CD4-positive, alpha-beta T cell (primary cell): ENCODE results near the gene EEF1A2. TPM values are rescaled to one million over a fixed set of nuclear protein-coding genes. Genes with fewer than 3 reads are reported as not detected.

ENCODE experiments used
- ATAC-seq: fragments of 200-7000 bp; cut with Tn5 transposase; one replicate; pipeline ENCODE4 v1.10.0; 2022; ENCODE audit warnings: mild to moderate bottlenecking; ENCODE audit not compliant: poor library complexity
- CTCF ChIA-PET: fragments of 350-600 bp; sonication (Branson Sonifier 250); formaldehyde crosslinking; loops from one replicate; lab custom pipeline; 2021; ENCODE audit warnings: antibody characterized with exemption, inconsistent platforms; lab: Charles Lee
- POLR2A ChIA-PET: fragments of 350-600 bp; sonication (Branson Sonifier 250); formaldehyde crosslinking; loops from one replicate; lab custom pipeline; 2021; ENCODE audit warnings: antibody characterized with exemption, inconsistent platforms; lab: Charles Lee
- DNase-seq, 14 experiments: peaks; one replicate each; pipeline ENCODE4 v3.0.0-alpha.2; 2013 to 2020; ENCODE audit warnings: mixed read lengths in 2 of 14
- H3K27ac ChIP-seq, 2 donors: one replicate each; pipeline versions ENCODE4 v1.5.1 to v1.7.0; 2013; ENCODE audit warnings: low read length in 2 of 2, low read depth in 1 of 2, mild to moderate bottlenecking in 1 of 2
- H3K27me3 ChIP-seq, 2 experiments: 1 replicate in 1 of 2; 2 replicates in 1 of 2; pipeline versions ENCODE4 v1.6.1 to v1.7.0; 2013; ENCODE audit warnings: low read length in 2 of 2, control low read depth in 1 of 2, mild to moderate bottlenecking in 1 of 2, moderate library complexity in 1 of 2; ENCODE audit not compliant: insufficient read depth in 2 of 2, control insufficient read depth in 1 of 2
- H3K36me3 ChIP-seq: one replicate; pipeline ENCODE4 v1.6.1; 2013; ENCODE audit warnings: low read length, control low read depth; ENCODE audit not compliant: insufficient read depth
- H3K4me1 ChIP-seq: one replicate; pipeline ENCODE4 v1.6.1; 2013; ENCODE audit warnings: low read length, control low read depth; ENCODE audit not compliant: insufficient read depth
- H3K4me3 ChIP-seq: one replicate; pipeline ENCODE4 v1.5.1; 2013; ENCODE audit warnings: mild to moderate bottlenecking, low read length, moderate library complexity
- H3K9me3 ChIP-seq, 2 experiments: 1 replicate in 1 of 2; 2 replicates in 1 of 2; pipeline versions ENCODE4 v1.6.1 to v1.7.0; 2013; ENCODE audit warnings: low read length in 2 of 2, mild to moderate bottlenecking in 2 of 2, control low read depth in 1 of 2, moderate library complexity in 1 of 2; ENCODE audit not compliant: control insufficient read depth in 1 of 2, insufficient read depth in 1 of 2
- H3K27ac Mint-ChIP-seq: one replicate; pipeline ENCODE4 v1.8.0; 2020; ENCODE audit warnings: mixed read lengths
- H3K27me3 Mint-ChIP-seq: one replicate; pipeline ENCODE4 v1.8.0; 2021; ENCODE audit warnings: mixed read lengths
- H3K36me3 Mint-ChIP-seq: one replicate; pipeline ENCODE4 v1.8.0; 2021; ENCODE audit warnings: low read depth, mixed read lengths
- H3K4me1 Mint-ChIP-seq: one replicate; pipeline ENCODE4 v1.8.0; 2021; ENCODE audit warnings: low read depth, mixed read lengths
- H3K4me3 Mint-ChIP-seq: one replicate; pipeline ENCODE4 v1.8.0; 2020; ENCODE audit warnings: mild to moderate bottlenecking, mixed read lengths
- H3K9me3 Mint-ChIP-seq: one replicate; pipeline ENCODE4 v1.8.0; 2020; ENCODE audit warnings: mixed read lengths
- CTCF ChIP-seq: fragments of 200-600 bp; IDR thresholded peaks from one replicate; pipeline ENCODE4 v1.8.0; 2022; ENCODE audit warnings: antibody characterized with exemption, mild to moderate bottlenecking
- intact Hi-C, 2 experiments: fragments of 100-400 bp; cut with DNase I in 1 of 2; cut with micrococcal nuclease in 1 of 2; formaldehyde crosslinking; loops; one replicate each; pipeline versions ENCODE4 v1.15.1 to v1.9.0; 2023 to 2025; cut with DNase I, micrococcal nuclease
- total RNA-seq, 174 experiments: library from RNA in 2 of 174; stranded (reverse) in 2 of 174; gene quantifications; one replicate each; pipeline ENCODE4 v1.2.3 and lab custom pipeline; 2021 to 2026

EEF1A2 gene
- total RNA-seq, 2 experiments from 2014 or later = 0.92 to 1.1 TPM

DNA sequence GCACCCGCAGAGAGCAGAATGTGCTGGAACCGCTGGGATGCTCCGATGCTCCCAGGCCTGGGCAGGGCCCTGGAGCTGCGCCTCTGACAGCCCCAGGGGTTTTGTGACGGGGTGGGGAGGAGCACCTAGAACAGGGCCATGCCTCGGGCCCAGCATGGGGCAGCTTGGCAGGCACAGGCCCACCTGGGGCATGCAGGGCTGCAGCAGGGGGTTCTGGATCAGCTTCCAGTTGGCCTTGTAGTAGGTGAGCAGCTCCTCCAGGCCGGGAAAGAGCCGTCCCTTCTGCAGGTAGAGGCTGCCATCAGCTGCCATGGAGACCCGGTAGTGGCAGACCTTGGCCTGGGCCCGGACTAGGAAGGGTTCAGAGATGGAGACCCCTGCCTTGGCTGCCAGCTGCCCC, 44.2 kb upstream of the EEF1A2 start:
- CTCF ChIA-PET = no interaction called here
- H3K4me1 Mint-ChIP-seq = peaks cover under 1% of the 10 kb centered on the region

DNA sequence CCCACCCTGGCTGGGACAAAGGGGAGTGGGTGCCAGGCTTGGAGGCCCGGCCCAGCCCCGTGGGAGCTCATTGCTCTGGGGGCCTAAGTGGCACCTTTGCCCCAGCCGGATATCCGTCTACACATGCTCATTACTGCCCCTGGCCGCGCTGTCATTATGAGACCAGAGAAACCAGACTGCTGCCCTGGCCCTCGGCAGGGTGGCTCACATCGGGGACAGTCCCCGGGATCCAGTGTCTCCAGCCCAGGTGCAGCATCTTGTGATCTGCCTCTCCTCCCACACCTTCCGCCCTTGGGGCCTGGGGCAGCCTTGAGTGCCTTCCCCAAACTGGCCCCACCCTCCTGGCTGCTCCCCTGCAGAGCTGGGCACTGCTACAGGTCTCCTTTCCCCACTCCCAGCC, 43.8 kb upstream of the EEF1A2 start:
- intact Hi-C loops = no loop called here
- Histone ChIP-seq H3K4me1 (peaks cover 22% of the 10 kb centered on the region), H3K27ac (no peak overlapping the region), H3K27me3 (no peaks in the 10 kb centered on the region), H3K9me3 (no peaks in the 10 kb centered on the region), H3K36me3 (no peaks in the 10 kb centered on the region), H3K4me3 (no peak overlapping the region)
- ChIA-PET CTCF (no interaction called here), POLR2A (interaction anchor here (1.0 kb wide), 1 partner anchor 21 kb away, joined by 3 read pairs; no protein-coding TSS in a partner anchor)
- ATAC-seq = no peak
- Mint-ChIP-seq H3K36me3 (no peaks in the 10 kb centered on the region), H3K4me1 (peaks cover 5% of the 10 kb centered on the region), H3K9me3 (no peaks in the 10 kb centered on the region), H3K27ac (no peak overlapping the region), H3K27me3 (no peaks in the 10 kb centered on the region), H3K4me3 (no peak overlapping the region)
- TF ChIP-seq CTCF = no peak
- DNase-seq = no peak

More for the DNA sequence above, 44.2 kb upstream of the EEF1A2 start:
- no peaks in the 10 kb centered on the region for H3K9me3 Mint-ChIP-seq
- DNase-seq = no peak
- TF ChIP-seq CTCF = no peak
- H3K4me3 Mint-ChIP-seq = no peak overlapping the region
- Histone ChIP-seq H3K9me3 (no peaks in the 10 kb centered on the region), H3K27me3 (no peaks in the 10 kb centered on the region), H3K27ac (no peak overlapping the region), H3K4me3 (no peak overlapping the region), H3K36me3 (no peaks in the 10 kb centered on the region), H3K4me1 (peaks cover 18% of the 10 kb centered on the region)
- no peaks in the 10 kb centered on the region for H3K27me3 Mint-ChIP-seq
- H3K27ac Mint-ChIP-seq = no peak overlapping the region
- POLR2A ChIA-PET = interaction anchor here (1.0 kb wide), 1 partner anchor 22 kb away, joined by 3 read pairs; no protein-coding TSS in a partner anchor
- H3K36me3 Mint-ChIP-seq = no peaks in the 10 kb centered on the region
- intact Hi-C loops = no loop called here
- ATAC-seq = no peak

GRCh38 chr20:63542031-63542559, 43.2 kb upstream of the EEF1A2 start:
- Histone ChIP-seq H3K27me3 (no peaks in the 10 kb centered on the region), H3K36me3 (no peaks in the 10 kb centered on the region), H3K27ac (no peak overlapping the region), H3K4me1 (peaks cover 28% of the 10 kb centered on the region), H3K4me3 (no peak overlapping the region), H3K9me3 (no peaks in the 10 kb centered on the region)
- no peak overlapping the region for H3K4me3 Mint-ChIP-seq
- H3K36me3 Mint-ChIP-seq = no peaks in the 10 kb centered on the region
- no peak for ATAC-seq
- TF ChIP-seq CTCF = no peak
- peaks cover 7% of the 10 kb centered on the region for H3K4me1 Mint-ChIP-seq
- no peak for DNase-seq
- CTCF ChIA-PET = no interaction called here
- H3K27ac Mint-ChIP-seq = no peak overlapping the region
- intact Hi-C loops = no loop called here
- POLR2A ChIA-PET = no interaction called here
- H3K27me3 Mint-ChIP-seq = no peaks in the 10 kb centered on the region
- no peaks in the 10 kb centered on the region for H3K9me3 Mint-ChIP-seq
